Activated naive CD8-positive, alpha-beta T cell treated with anti-CD3 and anti-CD28 coated beads for 36 hours (primary cell): ENCODE results near the gene NTRK3. TPM values are rescaled to one million over a fixed set of nuclear protein-coding genes. Genes with fewer than 3 reads are reported as not detected.

Source experiments
- DNase-seq: peaks from one replicate; pipeline ENCODE4 v3.0.0; 2021
- H3K27ac Mint-ChIP-seq: one replicate; pipeline ENCODE4 v1.8.0; 2022; ENCODE audit warnings: mild to moderate bottlenecking, moderate library complexity, mixed read lengths
- H3K27me3 Mint-ChIP-seq: one replicate; pipeline ENCODE4 v1.8.0; 2022; ENCODE audit warnings: mild to moderate bottlenecking, mixed read lengths
- H3K36me3 Mint-ChIP-seq: one replicate; pipeline ENCODE4 v1.8.0; 2021; ENCODE audit warnings: mild to moderate bottlenecking, mixed read lengths
- H3K4me1 Mint-ChIP-seq: one replicate; pipeline ENCODE4 v1.8.0; 2021; ENCODE audit warnings: mixed read lengths
- H3K4me3 Mint-ChIP-seq: one replicate; pipeline ENCODE4 v1.8.0; 2022; ENCODE audit warnings: mild to moderate bottlenecking, moderate library complexity, mixed read lengths
- H3K9me3 Mint-ChIP-seq: one replicate; pipeline ENCODE4 v1.8.0; 2022; ENCODE audit warnings: mixed read lengths
- total RNA-seq, 2 experiments: library from RNA; stranded (reverse); gene quantifications; one replicate each; pipeline ENCODE4 v1.2.3, GENCODE V29; 2021

The NTRK3 gene
- total RNA-seq, 2 experiments from 2014 or later: not detected

GRCh38 chr15:88144921-88145653, 111.5 kb downstream of the NTRK3 start:
- Mint-ChIP-seq H3K36me3 (no peaks in the 10 kb centered on the region), H3K9me3 (no peaks in the 10 kb centered on the region), H3K27me3 (no peaks in the 10 kb centered on the region), H3K4me1 (no peaks in the 10 kb centered on the region), H3K27ac (no peak overlapping the region), H3K4me3 (no peak overlapping the region)
- DNase-seq: no peak

GRCh38 chr15:88142121-88142520, 114.4 kb downstream of the NTRK3 start:
- H3K27ac Mint-ChIP-seq: no peak overlapping the region
- no peaks in the 10 kb centered on the region for H3K27me3 Mint-ChIP-seq
- no peaks in the 10 kb centered on the region for H3K4me1 Mint-ChIP-seq
- no peak overlapping the region for H3K4me3 Mint-ChIP-seq
- H3K9me3 Mint-ChIP-seq: no peaks in the 10 kb centered on the region
- no peaks in the 10 kb centered on the region for H3K36me3 Mint-ChIP-seq
- DNase-seq: no peak

- Mint-ChIP-seq H3K36me3 (no peaks in the 10 kb centered on the region), H3K4me3 (no peak overlapping the region), H3K27me3 (no peaks in the 10 kb centered on the region), H3K9me3 (no peaks in the 10 kb centered on the region), H3K4me1 (no peaks in the 10 kb centered on the region), H3K27ac (no peak overlapping the region)
- no peak for DNase-seq
Observed at GRCh38 chr15:88141269-88141889, 115.2 kb downstream of the NTRK3 start.

- Mint-ChIP-seq H3K9me3 (no peaks in the 10 kb centered on the region), H3K36me3 (no peaks in the 10 kb centered on the region), H3K4me1 (no peaks in the 10 kb centered on the region), H3K4me3 (no peak overlapping the region), H3K27ac (no peak overlapping the region), H3K27me3 (peaks cover 4% of the 10 kb centered on the region)
- DNase-seq: no peak
Observed at GRCh38 chr15:88140398-88140797, 116.1 kb downstream of the NTRK3 start.

GRCh38 chr15:88139936-88140335, 116.6 kb downstream of the NTRK3 start:
- H3K4me1 Mint-ChIP-seq: no peaks in the 10 kb centered on the region
- no peaks in the 10 kb centered on the region for H3K9me3 Mint-ChIP-seq
- H3K4me3 Mint-ChIP-seq: no peak overlapping the region
- no peak overlapping the region for H3K27ac Mint-ChIP-seq
- H3K27me3 Mint-ChIP-seq: peaks cover 4% of the 10 kb centered on the region
- DNase-seq: no peak
- no peaks in the 10 kb centered on the region for H3K36me3 Mint-ChIP-seq

- Mint-ChIP-seq H3K27ac (no peak overlapping the region), H3K9me3 (no peaks in the 10 kb centered on the region), H3K36me3 (no peaks in the 10 kb centered on the region), H3K27me3 (peaks cover 4% of the 10 kb centered on the region), H3K4me1 (no peaks in the 10 kb centered on the region), H3K4me3 (no peak overlapping the region)
- no peak for DNase-seq
Observed at GRCh38 chr15:88133795-88134194, 122.7 kb downstream of the NTRK3 start.

GRCh38 chr15:88132499-88132898, 124.0 kb downstream of the NTRK3 start:
- no peak overlapping the region for H3K27ac Mint-ChIP-seq
- H3K36me3 Mint-ChIP-seq: no peaks in the 10 kb centered on the region
- peaks cover 4% of the 10 kb centered on the region for H3K27me3 Mint-ChIP-seq
- H3K4me3 Mint-ChIP-seq: no peak overlapping the region
- DNase-seq: no peak
- H3K4me1 Mint-ChIP-seq: no peaks in the 10 kb centered on the region
- H3K9me3 Mint-ChIP-seq: no peaks in the 10 kb centered on the region

GRCh38 chr15:88131937-88132336, 124.6 kb downstream of the NTRK3 start:
- no peak overlapping the region for H3K4me3 Mint-ChIP-seq
- H3K9me3 Mint-ChIP-seq: no peaks in the 10 kb centered on the region
- no peaks in the 10 kb centered on the region for H3K36me3 Mint-ChIP-seq
- no peak overlapping the region for H3K27ac Mint-ChIP-seq
- peaks cover 4% of the 10 kb centered on the region for H3K27me3 Mint-ChIP-seq
- H3K4me1 Mint-ChIP-seq: no peaks in the 10 kb centered on the region
- DNase-seq: no peak

- H3K27ac Mint-ChIP-seq: no peak overlapping the region
- DNase-seq: no peak
Observed at GRCh38 chr15:88127432-88127790, 129.1 kb downstream of the NTRK3 start.

GRCh38 chr15:88126695-88127431, 129.7 kb downstream of the NTRK3 start:
- Mint-ChIP-seq H3K4me3 (no peak overlapping the region), H3K27me3 (no peaks in the 10 kb centered on the region), H3K4me1 (no peaks in the 10 kb centered on the region), H3K27ac (no peak overlapping the region), H3K9me3 (no peaks in the 10 kb centered on the region), H3K36me3 (no peaks in the 10 kb centered on the region)
- DNase-seq: no peak

More at GRCh38 chr15:88127432-88127790, 129.1 kb downstream of the NTRK3 start:
- Mint-ChIP-seq H3K9me3 (no peaks in the 10 kb centered on the region), H3K4me1 (no peaks in the 10 kb centered on the region), H3K4me3 (no peak overlapping the region), H3K27me3 (no peaks in the 10 kb centered on the region), H3K36me3 (no peaks in the 10 kb centered on the region)

GRCh38 chr15:88125576-88125975, 131.0 kb downstream of the NTRK3 start:
- no peaks in the 10 kb centered on the region for H3K36me3 Mint-ChIP-seq
- H3K9me3 Mint-ChIP-seq: no peaks in the 10 kb centered on the region
- H3K27ac Mint-ChIP-seq: no peak overlapping the region
- H3K4me1 Mint-ChIP-seq: no peaks in the 10 kb centered on the region
- H3K4me3 Mint-ChIP-seq: no peak overlapping the region
- DNase-seq: no peak
- H3K27me3 Mint-ChIP-seq: no peaks in the 10 kb centered on the region

GRCh38 chr15:88124199-88124598, 132.3 kb downstream of the NTRK3 start:
- DNase-seq: no peak
- H3K4me1 Mint-ChIP-seq: no peaks in the 10 kb centered on the region
- no peak overlapping the region for H3K27ac Mint-ChIP-seq
- H3K27me3 Mint-ChIP-seq: no peaks in the 10 kb centered on the region
- no peak overlapping the region for H3K4me3 Mint-ChIP-seq
- H3K36me3 Mint-ChIP-seq: no peaks in the 10 kb centered on the region
- no peaks in the 10 kb centered on the region for H3K9me3 Mint-ChIP-seq

- Mint-ChIP-seq H3K36me3 (no peaks in the 10 kb centered on the region), H3K4me1 (no peaks in the 10 kb centered on the region), H3K27ac (no peak overlapping the region), H3K4me3 (no peak overlapping the region), H3K9me3 (no peaks in the 10 kb centered on the region), H3K27me3 (no peaks in the 10 kb centered on the region)
- no peak for DNase-seq
Observed at GRCh38 chr15:88121968-88122530, 134.5 kb downstream of the NTRK3 start.

- Mint-ChIP-seq H3K4me1 (no peaks in the 10 kb centered on the region), H3K4me3 (no peak overlapping the region), H3K27me3 (no peaks in the 10 kb centered on the region), H3K27ac (no peak overlapping the region), H3K36me3 (no peaks in the 10 kb centered on the region), H3K9me3 (no peaks in the 10 kb centered on the region)
- DNase-seq: no peak
Observed at GRCh38 chr15:88120026-88120425, 136.5 kb downstream of the NTRK3 start.

GRCh38 chr15:88118741-88119140, 137.8 kb downstream of the NTRK3 start:
- no peaks in the 10 kb centered on the region for H3K4me1 Mint-ChIP-seq
- H3K27ac Mint-ChIP-seq: no peak overlapping the region
- DNase-seq: no peak
- no peaks in the 10 kb centered on the region for H3K36me3 Mint-ChIP-seq
- no peaks in the 10 kb centered on the region for H3K27me3 Mint-ChIP-seq
- H3K4me3 Mint-ChIP-seq: no peak overlapping the region
- H3K9me3 Mint-ChIP-seq: no peaks in the 10 kb centered on the region
